Gastroesophageal sphincter (tissue), 3 donors: ENCODE data around the gene WNT7A.

Source experiments
- EP300 ChIP-seq: sonication (generic); formaldehyde crosslinking; IDR thresholded peaks from one replicate; pipeline ENCODE4 v1.6.1; 2017; ENCODE audit warnings: antibody characterized with exemption, mild to moderate bottlenecking
- POLR2A ChIP-seq, 2 donors: fragments of 450-650 bp; IDR thresholded peaks; one replicate each; pipeline ENCODE4 v1.6.1; 2017; ENCODE audit warnings: antibody characterized with exemption in 2 of 2, mild to moderate bottlenecking in 2 of 2, moderate library complexity in 1 of 2
- POLR2AphosphoS5 ChIP-seq: sonication (generic); formaldehyde crosslinking; IDR thresholded peaks from one replicate; pipeline ENCODE4 v1.6.1; 2017; ENCODE audit warnings: antibody characterized with exemption
- TF ChIP-seq, protein P1 (sequence below), 4 experiments: fragments of 200-600 bp in 2 of 4; fragments of 450-650 bp in 2 of 4; sonication (generic) in 1 of 4; IDR thresholded peaks; one replicate each; pipeline ENCODE4 v1.5.1; 2017 to 2019; ENCODE audit warnings: antibody characterized with exemption in 4 of 4, mild to moderate bottlenecking in 2 of 4, moderate library complexity in 2 of 4

DNA sequence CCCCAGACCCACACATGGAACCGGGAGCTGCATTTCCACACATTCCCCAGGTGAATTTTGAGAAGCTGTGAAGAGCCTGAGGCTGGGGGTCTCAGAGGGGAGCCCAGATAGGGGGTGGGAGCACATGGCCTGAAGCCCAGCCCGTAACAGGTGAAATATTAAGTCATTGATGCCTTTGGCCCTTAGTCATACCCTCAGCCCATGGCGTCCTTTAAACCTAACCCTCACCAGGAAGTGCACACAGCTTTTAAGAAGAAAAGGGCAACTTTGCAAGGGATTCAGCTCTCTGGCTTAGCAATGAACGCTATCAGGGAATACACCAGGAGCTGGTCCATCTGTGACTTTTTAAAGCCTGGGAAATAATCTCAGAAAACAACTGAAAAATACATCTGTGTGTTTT lies 40.6 kb downstream of the WNT7A start:
- TF ChIP-seq, protein P1, sequence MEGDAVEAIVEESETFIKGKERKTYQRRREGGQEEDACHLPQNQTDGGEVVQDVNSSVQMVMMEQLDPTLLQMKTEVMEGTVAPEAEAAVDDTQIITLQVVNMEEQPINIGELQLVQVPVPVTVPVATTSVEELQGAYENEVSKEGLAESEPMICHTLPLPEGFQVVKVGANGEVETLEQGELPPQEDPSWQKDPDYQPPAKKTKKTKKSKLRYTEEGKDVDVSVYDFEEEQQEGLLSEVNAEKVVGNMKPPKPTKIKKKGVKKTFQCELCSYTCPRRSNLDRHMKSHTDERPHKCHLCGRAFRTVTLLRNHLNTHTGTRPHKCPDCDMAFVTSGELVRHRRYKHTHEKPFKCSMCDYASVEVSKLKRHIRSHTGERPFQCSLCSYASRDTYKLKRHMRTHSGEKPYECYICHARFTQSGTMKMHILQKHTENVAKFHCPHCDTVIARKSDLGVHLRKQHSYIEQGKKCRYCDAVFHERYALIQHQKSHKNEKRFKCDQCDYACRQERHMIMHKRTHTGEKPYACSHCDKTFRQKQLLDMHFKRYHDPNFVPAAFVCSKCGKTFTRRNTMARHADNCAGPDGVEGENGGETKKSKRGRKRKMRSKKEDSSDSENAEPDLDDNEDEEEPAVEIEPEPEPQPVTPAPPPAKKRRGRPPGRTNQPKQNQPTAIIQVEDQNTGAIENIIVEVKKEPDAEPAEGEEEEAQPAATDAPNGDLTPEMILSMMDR (IDR thresholded peaks at IDR 0.05) = no peak
- TF ChIP-seq EP300 = no peak
- TF ChIP-seq POLR2A (IDR thresholded peaks at IDR 0.05) = no peak
- TF ChIP-seq POLR2AphosphoS5 = no peak
